ENCODE measurements around the gene AMZ2.

AMZ2 gene

GRCh38 chr17:68299817-68300216, 52.0 kb downstream of the AMZ2 start:
- no peak for TF ChIP-seq Cebpa-rat (IDR thresholded peaks at IDR 0.05)
- peaks cover 19% of the 10 kb centered on the region for H3K4me1 ChIP-seq
- no peak overlapping the region for H3K27ac ChIP-seq
- H4K20me1 ChIP-seq, result no peaks in the 10 kb centered on the region
- H3K4me3 ChIP-seq, result no peak overlapping the region
- H3K4me2 ChIP-seq, result no peak overlapping the region
- H3K9ac ChIP-seq, result no peak overlapping the region
- no peaks in the 10 kb centered on the region for H3K27me3 ChIP-seq
- H3K36me3 ChIP-seq, result no peaks in the 10 kb centered on the region
- H3K9me3 ChIP-seq, result no peaks in the 10 kb centered on the region

- Histone ChIP-seq H3K4me1 (peaks cover 25% of the 10 kb centered on the region), H3K9ac (no peak overlapping the region), H3K4me2 (no peak overlapping the region)
Observed at GRCh38 chr17:68301438-68301959, 53.7 kb downstream of the AMZ2 start.

GRCh38 chr17:68302066-68302564, 54.3 kb downstream of the AMZ2 start:
- no peak overlapping the region for H3K9ac ChIP-seq
- no peak for TF ChIP-seq Cebpa-rat (IDR thresholded peaks at IDR 0.05)
- peak overlapping the region; percentile 15; the same call in 1 of the 2 replicates for H3K4me2 ChIP-seq
- H3K9me3 ChIP-seq, result no peaks in the 10 kb centered on the region
- H3K27me3 ChIP-seq, result no peaks in the 10 kb centered on the region
- no peak overlapping the region for H3K27ac ChIP-seq
- H3K4me3 ChIP-seq, result no peak overlapping the region
- peaks cover 25% of the 10 kb centered on the region for H3K4me1 ChIP-seq
- no peaks in the 10 kb centered on the region for H4K20me1 ChIP-seq
- no peaks in the 10 kb centered on the region for H3K36me3 ChIP-seq

More at GRCh38 chr17:68301438-68301959, 53.7 kb downstream of the AMZ2 start:
- no peak for TF ChIP-seq Cebpa-rat (IDR thresholded peaks at IDR 0.05)
- H4K20me1 ChIP-seq, result no peaks in the 10 kb centered on the region
- no peaks in the 10 kb centered on the region for H3K27me3 ChIP-seq
- H3K9me3 ChIP-seq, result no peaks in the 10 kb centered on the region
- H3K4me3 ChIP-seq, result no peak overlapping the region
- no peaks in the 10 kb centered on the region for H3K36me3 ChIP-seq
- H3K27ac ChIP-seq, result no peak overlapping the region

GRCh38 chr17:68302666-68303065, 54.8 kb downstream of the AMZ2 start:
- Histone ChIP-seq H3K9me3 (no peaks in the 10 kb centered on the region), H3K4me2 (peak overlapping the region; percentile 15; the same call in 1 of the 2 replicates), H3K36me3 (no peaks in the 10 kb centered on the region), H3K4me3 (no peak overlapping the region), H4K20me1 (no peaks in the 10 kb centered on the region), H3K27ac (no peak overlapping the region), H3K27me3 (no peaks in the 10 kb centered on the region), H3K4me1 (peaks cover 29% of the 10 kb centered on the region), H3K9ac (no peak overlapping the region)
- no peak for TF ChIP-seq Cebpa-rat (IDR thresholded peaks at IDR 0.05)

- H3K4me1 ChIP-seq, result peaks cover 32% of the 10 kb centered on the region
- H3K36me3 ChIP-seq, result no peaks in the 10 kb centered on the region
- no peak for TF ChIP-seq Cebpa-rat (IDR thresholded peaks at IDR 0.05)
- no peak overlapping the region for H3K4me3 ChIP-seq
- no peak overlapping the region for H3K4me2 ChIP-seq
- no peak overlapping the region for H3K9ac ChIP-seq
- H3K27me3 ChIP-seq, result no peaks in the 10 kb centered on the region
- peaks cover 6% of the 10 kb centered on the region; the same call in 1 of the 2 replicates for H3K9me3 ChIP-seq
- H4K20me1 ChIP-seq, result no peaks in the 10 kb centered on the region
- no peak overlapping the region for H3K27ac ChIP-seq
Observed at GRCh38 chr17:68304706-68305105, 56.9 kb downstream of the AMZ2 start.

- no peaks in the 10 kb centered on the region for H3K27me3 ChIP-seq
- H4K20me1 ChIP-seq, result no peaks in the 10 kb centered on the region
- no peak overlapping the region for H3K9ac ChIP-seq
- no peak overlapping the region for H3K4me2 ChIP-seq
- peaks cover 6% of the 10 kb centered on the region; the same call in 1 of the 2 replicates for H3K9me3 ChIP-seq
- H3K27ac ChIP-seq, result no peak overlapping the region
- no peaks in the 10 kb centered on the region for H3K36me3 ChIP-seq
- H3K4me3 ChIP-seq, result no peak overlapping the region
- no peak for TF ChIP-seq Cebpa-rat (IDR thresholded peaks at IDR 0.05)
- peaks cover 32% of the 10 kb centered on the region for H3K4me1 ChIP-seq
Observed at GRCh38 chr17:68305142-68305541, 57.3 kb downstream of the AMZ2 start.
